Epithelial cell of proximal tubule (primary cell): ENCODE data around the gene TLNRD1. TPM values are rescaled to one million over a fixed set of nuclear protein-coding genes. Genes with fewer than 3 reads are reported as not detected.
A peak's percentile ranks its signal among the peaks of the same experiment; 100 is the strongest.

Source experiments
- DNase-seq: peaks from one replicate; pipeline ENCODE4 v3.0.0-alpha.2; 2011; ENCODE audit warnings: low read depth
- H3K4me3 ChIP-seq: 2 replicates; pipeline ENCODE4 v1.5.1; 2011; ENCODE audit warnings: low read depth, mild to moderate bottlenecking, low read length
- total RNA-seq: library from RNA; depleted of rRNA; stranded (reverse); fragments of >200 nt; gene quantifications from 2 replicates; pipeline ENCODE4 v1.2.3, GENCODE V29; 2015
- TF ChIP-seq, protein P1 (sequence below): conservative IDR thresholded peaks from 2 replicates; pipeline ENCODE4 v1.5.1; 2012; ENCODE audit warnings: low read depth, mild to moderate bottlenecking, low read length

TLNRD1 gene
- total RNA-seq, 1 donor from 2014 or later, result 45.4 TPM

DNA sequence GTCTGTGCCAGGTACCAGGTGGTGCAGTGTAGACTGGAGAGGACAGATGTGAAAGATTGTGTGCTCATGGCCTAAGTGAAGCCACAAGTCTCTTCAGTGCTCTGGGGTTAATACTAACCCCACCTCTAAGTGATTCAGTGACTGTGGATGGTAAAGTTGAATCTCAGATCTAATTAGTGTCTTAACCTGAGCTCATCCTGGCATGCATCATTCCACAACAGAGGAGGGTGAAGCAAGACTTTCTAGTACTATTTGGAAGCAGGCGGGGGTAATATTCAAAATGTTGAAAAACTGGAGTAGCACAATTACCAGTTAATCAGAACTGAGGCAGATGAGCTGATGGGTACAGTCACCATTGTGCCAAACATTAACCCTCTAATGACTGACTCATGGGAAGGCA is 8.3 kb upstream of the TLNRD1 start:
- DNase-seq, result no peak
- no peak overlapping the region for H3K4me3 ChIP-seq
- TF ChIP-seq, protein P1, sequence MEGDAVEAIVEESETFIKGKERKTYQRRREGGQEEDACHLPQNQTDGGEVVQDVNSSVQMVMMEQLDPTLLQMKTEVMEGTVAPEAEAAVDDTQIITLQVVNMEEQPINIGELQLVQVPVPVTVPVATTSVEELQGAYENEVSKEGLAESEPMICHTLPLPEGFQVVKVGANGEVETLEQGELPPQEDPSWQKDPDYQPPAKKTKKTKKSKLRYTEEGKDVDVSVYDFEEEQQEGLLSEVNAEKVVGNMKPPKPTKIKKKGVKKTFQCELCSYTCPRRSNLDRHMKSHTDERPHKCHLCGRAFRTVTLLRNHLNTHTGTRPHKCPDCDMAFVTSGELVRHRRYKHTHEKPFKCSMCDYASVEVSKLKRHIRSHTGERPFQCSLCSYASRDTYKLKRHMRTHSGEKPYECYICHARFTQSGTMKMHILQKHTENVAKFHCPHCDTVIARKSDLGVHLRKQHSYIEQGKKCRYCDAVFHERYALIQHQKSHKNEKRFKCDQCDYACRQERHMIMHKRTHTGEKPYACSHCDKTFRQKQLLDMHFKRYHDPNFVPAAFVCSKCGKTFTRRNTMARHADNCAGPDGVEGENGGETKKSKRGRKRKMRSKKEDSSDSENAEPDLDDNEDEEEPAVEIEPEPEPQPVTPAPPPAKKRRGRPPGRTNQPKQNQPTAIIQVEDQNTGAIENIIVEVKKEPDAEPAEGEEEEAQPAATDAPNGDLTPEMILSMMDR, result no peak

DNA sequence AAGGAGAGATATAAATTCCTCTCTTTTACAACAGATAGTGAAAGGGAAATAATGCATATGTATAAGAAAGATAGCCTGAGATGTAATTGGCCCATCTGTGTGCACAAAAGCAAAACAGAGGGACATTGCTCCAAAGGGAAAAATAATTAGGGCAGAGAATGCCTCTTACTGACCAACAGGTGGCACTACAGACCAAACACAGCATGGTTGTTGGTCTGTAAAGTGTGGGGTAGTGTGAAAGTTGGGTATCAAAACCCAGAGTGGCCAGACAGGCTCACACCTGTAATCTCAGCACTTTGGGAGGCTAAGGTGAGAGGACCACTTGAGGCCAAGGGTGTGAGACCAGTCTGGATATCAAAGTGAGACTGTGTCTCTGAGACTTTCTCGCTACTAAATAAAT is 4.5 kb upstream of the TLNRD1 start:
- DNase-seq, result no peak
- TF ChIP-seq, protein P1, result peak; percentile 62
- H3K4me3 ChIP-seq, result no peak overlapping the region

DNA sequence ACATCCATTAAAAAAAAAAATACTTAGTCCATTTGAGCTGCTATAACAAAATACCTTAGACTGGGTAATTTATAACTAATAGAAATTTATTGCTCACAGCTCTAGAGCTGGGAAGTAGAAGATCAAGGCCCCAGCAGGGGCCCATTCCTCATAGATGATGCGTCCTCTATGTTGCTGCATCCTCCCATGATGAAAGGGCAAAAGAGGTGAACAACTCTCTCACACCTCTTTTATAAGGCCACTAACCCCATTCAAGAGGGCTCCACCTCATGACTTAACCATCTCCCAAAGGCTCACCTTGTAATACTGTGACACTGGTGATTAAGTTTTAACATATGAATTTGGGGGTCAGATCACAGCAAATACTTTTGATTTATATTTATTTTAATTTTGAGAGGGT is 3.0 kb upstream of the TLNRD1 start:
- TF ChIP-seq, protein P1, result no peak

DNA sequence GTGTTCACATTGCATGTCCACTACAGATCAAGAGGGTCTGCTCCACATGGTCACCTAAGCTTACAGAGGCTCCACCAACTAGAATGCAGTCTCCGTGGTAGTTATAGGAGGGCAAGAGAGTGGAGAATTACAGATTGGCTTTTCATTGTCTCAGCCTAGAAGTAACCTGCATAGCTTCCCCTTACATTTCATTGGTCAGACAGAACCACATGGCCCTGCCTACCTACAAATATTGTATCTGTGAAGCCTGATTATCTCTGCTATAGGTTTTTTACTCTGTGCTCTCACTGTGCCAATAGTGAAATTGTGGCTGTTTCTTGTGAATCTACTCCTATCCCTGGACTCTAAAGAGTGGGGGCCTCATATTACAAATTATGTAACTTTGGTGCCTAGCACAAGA is 2.5 kb upstream of the TLNRD1 start:
- TF ChIP-seq, protein P1, result no peak

More for the DNA sequence above, 3.0 kb upstream of the TLNRD1 start:
- no peak overlapping the region for H3K4me3 ChIP-seq
- DNase-seq, result no peak

DNA sequence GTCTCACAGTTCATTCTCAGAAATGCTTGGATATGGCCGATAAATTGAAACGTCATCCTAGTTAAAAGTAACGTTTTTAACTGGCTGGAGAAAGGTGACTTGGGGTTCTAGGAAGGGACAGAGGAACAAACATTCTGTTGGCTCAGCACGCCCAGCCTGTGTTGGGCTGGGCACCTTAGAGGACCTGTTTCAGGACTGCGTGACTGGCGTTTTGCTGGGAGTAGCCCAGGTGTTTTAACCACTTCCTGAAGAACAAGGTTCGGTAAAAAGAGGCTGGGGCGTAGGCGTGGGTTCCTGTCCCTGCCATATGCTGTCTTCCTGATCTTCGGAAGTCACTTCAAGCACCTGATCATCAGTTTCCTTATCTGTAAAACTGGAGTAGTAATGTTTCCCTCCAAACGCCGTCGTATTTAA is 1.1 kb upstream of the TLNRD1 start:
- H3K4me3 ChIP-seq, result peak overlapping the region; percentile 97
- TF ChIP-seq, protein P1, result no peak
- no peak for DNase-seq

More for the DNA sequence above, 2.5 kb upstream of the TLNRD1 start:
- no peak overlapping the region for H3K4me3 ChIP-seq
- no peak for DNase-seq

DNA sequence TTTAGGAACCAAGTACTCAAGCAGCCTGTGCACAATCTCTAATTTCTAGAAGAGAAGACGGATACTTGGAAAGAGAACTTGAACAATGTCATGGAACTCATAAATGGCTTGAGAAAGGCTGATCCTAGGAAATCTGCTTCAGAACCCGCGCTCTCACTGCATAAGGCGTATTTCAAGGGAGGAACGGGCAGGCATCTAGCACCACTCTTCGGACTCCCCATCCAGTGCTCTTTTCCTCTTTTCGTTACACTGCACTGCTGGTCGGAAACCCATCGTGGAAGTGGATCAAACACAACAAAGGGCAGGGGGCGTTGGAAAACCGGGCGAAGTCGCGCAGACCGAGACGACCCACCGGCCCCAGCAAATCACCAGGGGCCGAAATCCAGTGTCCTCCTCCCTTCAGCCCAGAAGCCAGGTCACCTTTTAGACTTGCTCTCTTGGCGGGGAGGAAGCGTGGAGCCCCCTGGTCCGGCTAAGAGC is 539 bp upstream of the TLNRD1 start:
- no peak for DNase-seq

More for the DNA sequence above, 539 bp upstream of the TLNRD1 start:
- peak overlapping the region; percentile 97 for H3K4me3 ChIP-seq
- TF ChIP-seq, protein P1, result no peak
